Stimulated activated CD4-positive, alpha-beta T cell treated with anti-CD3 and anti-CD28 coated beads, Interleukin-12 subunit alpha, Interleukin-12 subunit beta, amount 100 ng/mL, for 24 hours (primary cell): Measurements from ENCODE around the gene RELT.
A peak's percentile ranks its signal among the peaks of the same experiment; 100 is the strongest.

Experiments used
- DNase-seq, 2 experiments: peaks; one replicate each; pipeline ENCODE4 v3.0.0-alpha.2; 2020; ENCODE audit warnings: low read depth in 2 of 2

RELT gene

GRCh38 chr11:73391665-73392064 is 15.5 kb downstream of the RELT start:
- DNase-seq = no peak

GRCh38 chr11:73392108-73393010 is 16.2 kb downstream of the RELT start:
- DNase-seq = no peak

- DNase-seq = no peak
Measured at GRCh38 chr11:73393011-73393380, 16.8 kb downstream of the RELT start.

- DNase-seq = peak; percentile 19 to 55
Measured at GRCh38 chr11:73393479-73394415, 17.5 kb downstream of the RELT start.

GRCh38 chr11:73394416-73395296 is 18.5 kb downstream of the RELT start:
- no peak for DNase-seq

GRCh38 chr11:73395297-73396208 is 19.4 kb downstream of the RELT start:
- DNase-seq = no peak

- DNase-seq = no peak
Measured at GRCh38 chr11:73396251-73396930, 20.2 kb downstream of the RELT start.

- DNase-seq = no peak
Measured at GRCh38 chr11:73396985-73397384, 20.8 kb downstream of the RELT start.

- DNase-seq = no peak
Measured at GRCh38 chr11:73397468-73398131, 21.4 kb downstream of the RELT start.

- DNase-seq = no peak
Measured at GRCh38 chr11:73398132-73398526, 21.9 kb downstream of the RELT start.

GRCh38 chr11:73398721-73399120 is 22.5 kb downstream of the RELT start:
- no peak for DNase-seq

- DNase-seq = no peak
Measured at GRCh38 chr11:73399159-73399590, 23.0 kb downstream of the RELT start.

- DNase-seq = no peak
Measured at GRCh38 chr11:73399636-73400035, 23.4 kb downstream of the RELT start.

- DNase-seq = no peak
Measured at GRCh38 chr11:73400293-73400692, 24.1 kb downstream of the RELT start.

GRCh38 chr11:73401217-73401923 is 25.2 kb downstream of the RELT start:
- no peak for DNase-seq

GRCh38 chr11:73401924-73402833 is 26.0 kb downstream of the RELT start:
- DNase-seq = no peak

- no peak for DNase-seq
Measured at GRCh38 chr11:73402834-73403185, 26.6 kb downstream of the RELT start.

- DNase-seq = no peak
Measured at GRCh38 chr11:73403541-73403940, 27.3 kb downstream of the RELT start.
